Measurements from ENCODE around the gene NUDT17.

GRCh38 chr1:145859491-145860023, 14.1 kb downstream of the NUDT17 start:
- TF ChIP-seq ZBTB26 (tag by site-specific recombination; optimal IDR thresholded peaks at IDR 0.05) = peak; percentile 38
- no peak for TF ChIP-seq ZSCAN18 (tag by site-specific recombination; IDR thresholded peaks at IDR 0.05)
- TF ChIP-seq ZNF629 (tag by site-specific recombination; IDR thresholded peaks at IDR 0.05) = peak; percentile 2; the same call in 1 of the 2 replicates
- 0 out of 2 replicates have a peak, but pooled peaks have one; percentile 4 for TF ChIP-seq ZBTB44 (tag by site-specific recombination; IDR thresholded peaks at IDR 0.05)
- peak; percentile 42; the same call in 1 of the 2 replicates for TF ChIP-seq ZNF660 (tag by site-specific recombination; IDR thresholded peaks at IDR 0.05)
- TF ChIP-seq KLF16 (tag by site-specific recombination; IDR thresholded peaks at IDR 0.05) = no peak
- no peak for TF ChIP-seq ZNF2 (tag by site-specific recombination; IDR thresholded peaks at IDR 0.05)
- TF ChIP-seq CTCF (tag by site-specific recombination; IDR thresholded peaks at IDR 0.05) = no peak
- TF ChIP-seq ZNF561 (tag by site-specific recombination; IDR thresholded peaks at IDR 0.05; ENCODE audit: borderline replicate concordance) = peak; percentile 74; the same call in 1 of the 2 replicates
- TF ChIP-seq ZNF704 (tag by site-specific recombination; IDR thresholded peaks at IDR 0.05) = no peak
